Suprapubic skin (tissue), 4 donors: ENCODE results near the gene BCL11B. TPM values are rescaled to one million over a fixed set of nuclear protein-coding genes. Genes with fewer than 3 reads are reported as not detected.
A peak's percentile ranks its signal among the peaks of the same experiment; 100 is the strongest.

Experiments used
- DNase-seq, 2 donors: peaks; one replicate each; pipeline ENCODE4 v3.0.0-alpha.2; 2019; ENCODE audit warnings: low spot score in 2 of 2
- H3K27ac ChIP-seq: fragments of 200-600 bp; sonication (generic); one replicate; pipeline ENCODE4 v1.5.1; 2019
- H3K27me3 ChIP-seq: fragments of 200-600 bp; sonication (generic); one replicate; pipeline ENCODE4 v1.5.1; 2019
- H3K36me3 ChIP-seq: fragments of 200-600 bp; sonication (generic); one replicate; pipeline ENCODE4 v1.5.1; 2019
- H3K4me1 ChIP-seq: fragments of 200-600 bp; sonication (generic); one replicate; pipeline ENCODE4 v1.5.1; 2019
- H3K4me3 ChIP-seq: fragments of 200-600 bp; sonication (generic); one replicate; pipeline ENCODE4 v1.5.1; 2019; ENCODE audit warnings: mild to moderate bottlenecking
- H3K9me3 ChIP-seq: fragments of 200-600 bp; sonication (generic); one replicate; pipeline ENCODE4 v1.5.1; 2019
- CTCF ChIP-seq, 2 donors: fragments of 200-600 bp in 1 of 2; fragments of 450-650 bp in 1 of 2; sonication (generic) in 1 of 2; IDR thresholded peaks; one replicate each; pipeline ENCODE4 v1.5.1; 2016 to 2019; ENCODE audit warnings: antibody characterized with exemption in 2 of 2, mild to moderate bottlenecking in 1 of 2, moderate library complexity in 1 of 2
- EP300 ChIP-seq: sonication (generic); formaldehyde crosslinking; IDR thresholded peaks from one replicate; pipeline ENCODE4 v1.6.1; 2017; ENCODE audit warnings: antibody characterized with exemption
- POLR2A ChIP-seq, 2 donors: fragments of 450-650 bp; IDR thresholded peaks; one replicate each; pipeline ENCODE4 v1.6.1; 2017; ENCODE audit warnings: antibody characterized with exemption in 2 of 2, mild to moderate bottlenecking in 2 of 2, moderate library complexity in 2 of 2
- POLR2AphosphoS5 ChIP-seq, 3 donors: sonication (generic); formaldehyde crosslinking; IDR thresholded peaks; one replicate each; pipeline ENCODE4 v1.6.1; 2017; ENCODE audit warnings: antibody characterized with exemption in 3 of 3
- WGBS: methylation state at CpG from one replicate; pipeline ENCODE4 v1.1.5; 2018; 5-methylcytosine and 5-hydroxymethylcytosine counted together
- total RNA-seq, 4 donors: library from RNA; depleted of rRNA; stranded (reverse); fragments of >200 nt; gene quantifications; one replicate each; pipeline ENCODE4 v1.1.0, GENCODE V29; 2016

BCL11B gene
- total RNA-seq, 4 donors from 2014 or later: 35.9 to 53.8 (median 47.5) TPM

GRCh38 chr14:99136047-99136400 is 136.0 kb downstream of the BCL11B start:
- Histone ChIP-seq H3K9me3 (no peaks in the 10 kb centered on the region), H3K36me3 (no peaks in the 10 kb centered on the region), H3K27ac (no peak overlapping the region), H3K27me3 (no peaks in the 10 kb centered on the region), H3K4me3 (no peak overlapping the region), H3K4me1 (peaks cover 11% of the 10 kb centered on the region)
- TF ChIP-seq EP300 (no peak), POLR2A (IDR thresholded peaks at IDR 0.05) (no peak), CTCF (IDR thresholded peaks at IDR 0.05) (no peak), POLR2AphosphoS5 (IDR thresholded peaks at IDR 0.05) (no peak)
- WGBS: 90% methylated on average over 5 of the region's 5 CpGs
- peak in 1 of 2 donors; percentile 53 for DNase-seq

GRCh38 chr14:99134516-99135046 is 137.4 kb downstream of the BCL11B start:
- Histone ChIP-seq H3K4me1 (peaks cover 11% of the 10 kb centered on the region), H3K9me3 (no peaks in the 10 kb centered on the region), H3K27ac (no peak overlapping the region), H3K27me3 (no peaks in the 10 kb centered on the region), H3K4me3 (no peak overlapping the region), H3K36me3 (no peaks in the 10 kb centered on the region)
- TF ChIP-seq EP300 (no peak), POLR2AphosphoS5 (IDR thresholded peaks at IDR 0.05) (no peak), POLR2A (IDR thresholded peaks at IDR 0.05) (no peak), CTCF (IDR thresholded peaks at IDR 0.05) (no peak)
- 93% methylated on average over 8 of the region's 8 CpGs for WGBS
- DNase-seq: peak in 1 of 2 donors; percentile 67

GRCh38 chr14:99133636-99134515 is 138.1 kb downstream of the BCL11B start:
- WGBS: 23% methylated on average over 7 of the region's 16 CpGs
- Histone ChIP-seq H3K27ac (peak overlapping the region; percentile 32), H3K9me3 (no peaks in the 10 kb centered on the region), H3K27me3 (no peaks in the 10 kb centered on the region), H3K4me1 (peaks cover 11% of the 10 kb centered on the region), H3K36me3 (no peaks in the 10 kb centered on the region), H3K4me3 (no peak overlapping the region)
- TF ChIP-seq EP300: no peak
- no peak for TF ChIP-seq POLR2AphosphoS5 (IDR thresholded peaks at IDR 0.05)
- TF ChIP-seq POLR2A (IDR thresholded peaks at IDR 0.05): no peak
- DNase-seq: peak in 1 of 2 donors; percentile 80

GRCh38 chr14:99132821-99133635 is 139.0 kb downstream of the BCL11B start:
- peaks cover 11% of the 10 kb centered on the region for H3K4me1 ChIP-seq
- WGBS: 56% methylated on average over 19 of the region's 19 CpGs
- H3K9me3 ChIP-seq: no peaks in the 10 kb centered on the region
- no peak for TF ChIP-seq POLR2AphosphoS5 (IDR thresholded peaks at IDR 0.05)
- TF ChIP-seq CTCF (IDR thresholded peaks at IDR 0.05): no peak
- no peak for TF ChIP-seq POLR2A (IDR thresholded peaks at IDR 0.05)
- TF ChIP-seq EP300: no peak
- peak in 1 of 2 donors; percentile 23 for DNase-seq
- no peaks in the 10 kb centered on the region for H3K27me3 ChIP-seq
- H3K4me3 ChIP-seq: no peak overlapping the region
- no peaks in the 10 kb centered on the region for H3K36me3 ChIP-seq
- peak overlapping the region; percentile 32 for H3K27ac ChIP-seq

GRCh38 chr14:99131632-99132271 is 140.2 kb downstream of the BCL11B start:
- H3K9me3 ChIP-seq: no peaks in the 10 kb centered on the region
- 92% methylated on average over 7 of the region's 12 CpGs for WGBS
- TF ChIP-seq EP300 (no peak), CTCF (IDR thresholded peaks at IDR 0.05) (no peak), POLR2AphosphoS5 (IDR thresholded peaks at IDR 0.05) (no peak), POLR2A (IDR thresholded peaks at IDR 0.05) (no peak)
- no peak overlapping the region for H3K4me3 ChIP-seq
- no peaks in the 10 kb centered on the region for H3K36me3 ChIP-seq
- H3K4me1 ChIP-seq: peaks cover 11% of the 10 kb centered on the region
- H3K27ac ChIP-seq: no peak overlapping the region
- peak in 1 of 2 donors; percentile 71 for DNase-seq
- no peaks in the 10 kb centered on the region for H3K27me3 ChIP-seq
